OCI-LY1 (cell line): Measurements from ENCODE around the gene PRMT9.

ENCODE experiments used
- H2AFZ ChIP-seq: fragments of 200-600 bp; sonication (generic), shearing (Covaris generic); 2 replicates; pipeline ENCODE4 v1.6.0; 2014; ENCODE audit warnings: antibody characterized with exemption, mild to moderate bottlenecking, low read length
- H3F3A ChIP-seq: fragments of 200-600 bp; sonication (generic), shearing (Covaris generic); 2 replicates; pipeline ENCODE4 v1.6.0; 2014; ENCODE audit warnings: mild to moderate bottlenecking, antibody characterized with exemption, low read length, moderate library complexity; ENCODE audit not compliant: insufficient read depth
- H3K27ac ChIP-seq: fragments of 200-600 bp; sonication (generic); 2 replicates; pipeline ENCODE4 v1.5.1; 2014; ENCODE audit warnings: low read length, mixed run types, mild to moderate bottlenecking, low read depth; ENCODE audit not compliant: poor library complexity, severe bottlenecking
- H3K27me3 ChIP-seq: fragments of 200-600 bp; sonication (generic); 2 replicates; pipeline ENCODE4 v1.6.0; 2014; ENCODE audit warnings: antibody characterized with exemption, mild to moderate bottlenecking, low read length, moderate library complexity; ENCODE audit not compliant: insufficient read depth
- H3K36me3 ChIP-seq: fragments of 200-600 bp; sonication (generic); 2 replicates; pipeline ENCODE4 v1.6.1; 2014; ENCODE audit warnings: mild to moderate bottlenecking, antibody characterized with exemption, low read length, moderate library complexity, mixed read lengths; ENCODE audit not compliant: insufficient read depth
- H3K4me1 ChIP-seq: fragments of 200-600 bp; sonication (generic); 2 replicates; pipeline ENCODE4 v1.5.1; 2014; ENCODE audit warnings: mild to moderate bottlenecking, low read length, moderate library complexity; ENCODE audit not compliant: insufficient read depth, severe bottlenecking
- H3K4me2 ChIP-seq: fragments of 200-600 bp; sonication (generic), shearing (Covaris generic); 2 replicates; pipeline ENCODE4 v1.6.1; 2014; ENCODE audit warnings: low read length
- H3K4me3 ChIP-seq: fragments of 200-600 bp; sonication (generic); 2 replicates; pipeline ENCODE4 v1.5.1; 2014; ENCODE audit warnings: low read length, low read depth, mild to moderate bottlenecking, mixed read lengths; ENCODE audit not compliant: poor library complexity, severe bottlenecking
- H3K79me2 ChIP-seq: fragments of 200-600 bp; shearing (Covaris generic); 2 replicates; pipeline ENCODE4 v1.6.1; 2016; ENCODE audit warnings: mixed run types, low read length, mixed read lengths; ENCODE audit not compliant: insufficient read depth
- H3K9ac ChIP-seq: fragments of 200-600 bp; sonication (generic), shearing (Covaris generic); 2 replicates; pipeline ENCODE4 v1.6.1; 2014; ENCODE audit warnings: mild to moderate bottlenecking, low read length, mixed read lengths
- H3K9me2 ChIP-seq: fragments of 200-600 bp; sonication (generic), shearing (Covaris generic); 2 replicates; pipeline ENCODE4 v1.6.1; 2014; ENCODE audit warnings: low read depth, mild to moderate bottlenecking, low read length, mixed read lengths
- H3K9me3 ChIP-seq: fragments of 200-600 bp; shearing (Covaris generic); 2 replicates; pipeline ENCODE4 v1.6.1; 2014; ENCODE audit warnings: low read length, mixed read lengths
- H4K20me1 ChIP-seq: fragments of 200-600 bp; sonication (generic), shearing (Covaris generic); 2 replicates; pipeline ENCODE4 v1.6.0; 2016; ENCODE audit warnings: mild to moderate bottlenecking, low read length; ENCODE audit not compliant: insufficient read depth
- EZH2 ChIP-seq: fragments of 200-600 bp; sonication (generic), shearing (Covaris generic); IDR thresholded peaks from 2 replicates; pipeline ENCODE4 v1.8.0; 2017; ENCODE audit warnings: borderline replicate concordance, mixed run types, mild to moderate bottlenecking, antibody characterized with exemption, low read length, moderate library complexity, mixed read lengths
- TF ChIP-seq, protein P1 (sequence below): fragments of 200-600 bp; sonication (generic), shearing (Covaris generic); IDR thresholded peaks from 2 replicates; pipeline ENCODE4 v1.5.1; 2017; ENCODE audit warnings: mild to moderate bottlenecking, antibody characterized with exemption, low read length, moderate library complexity, mixed read lengths

Gene PRMT9

DNA sequence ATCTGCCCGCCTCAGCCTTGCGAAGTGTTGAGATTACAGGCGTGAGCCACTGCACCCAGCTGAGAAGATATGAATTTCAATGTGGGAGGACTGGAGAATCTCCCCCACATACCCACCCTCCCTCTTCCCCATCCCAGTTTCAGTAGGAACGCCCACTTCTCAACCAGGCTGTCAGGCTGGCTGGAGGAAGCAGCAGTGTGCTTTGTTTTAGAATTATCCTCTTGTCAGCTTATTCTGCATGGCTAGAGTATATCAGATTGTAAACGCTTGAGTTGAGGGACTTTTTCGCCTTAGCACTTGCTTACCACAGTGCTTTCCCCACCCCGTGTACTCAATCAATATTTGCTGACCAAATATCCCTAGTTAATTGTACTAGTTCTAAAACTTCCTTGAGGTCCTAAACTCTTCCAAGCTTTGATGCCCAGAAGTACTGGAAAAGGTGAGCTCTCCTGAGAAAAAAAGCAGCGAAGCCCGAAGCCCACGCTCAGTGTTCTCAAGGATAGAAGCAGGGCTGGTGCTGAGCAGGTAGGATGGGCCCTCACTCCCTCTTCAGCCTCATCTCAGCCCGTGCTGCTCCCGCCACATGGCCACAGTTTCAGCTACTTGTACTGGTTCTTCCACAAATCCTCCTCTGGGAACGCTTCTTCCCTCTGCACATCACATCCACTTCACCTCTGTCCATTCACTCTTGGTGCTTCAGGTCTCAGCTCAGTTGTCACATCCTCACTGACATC, 40.7 kb upstream of the PRMT9 start:
- Histone ChIP-seq H3K27me3 (no peaks in the 10 kb centered on the region; the same call in 1 of the 2 replicates), H3K9me2 (no peaks in the 10 kb centered on the region), H3K79me2 (no peaks in the 10 kb centered on the region), H2AFZ (no peak overlapping the region), H3K4me2 (no peak overlapping the region), H3K27ac (no peak overlapping the region), H3K36me3 (no peaks in the 10 kb centered on the region), H4K20me1 (no peaks in the 10 kb centered on the region), H3K9me3 (no peaks in the 10 kb centered on the region), H3K9ac (no peak overlapping the region), H3K4me3 (no peak overlapping the region), H3F3A (no peaks in the 10 kb centered on the region), H3K4me1 (no peaks in the 10 kb centered on the region)
- TF ChIP-seq EZH2, result no peak
- TF ChIP-seq, protein P1, sequence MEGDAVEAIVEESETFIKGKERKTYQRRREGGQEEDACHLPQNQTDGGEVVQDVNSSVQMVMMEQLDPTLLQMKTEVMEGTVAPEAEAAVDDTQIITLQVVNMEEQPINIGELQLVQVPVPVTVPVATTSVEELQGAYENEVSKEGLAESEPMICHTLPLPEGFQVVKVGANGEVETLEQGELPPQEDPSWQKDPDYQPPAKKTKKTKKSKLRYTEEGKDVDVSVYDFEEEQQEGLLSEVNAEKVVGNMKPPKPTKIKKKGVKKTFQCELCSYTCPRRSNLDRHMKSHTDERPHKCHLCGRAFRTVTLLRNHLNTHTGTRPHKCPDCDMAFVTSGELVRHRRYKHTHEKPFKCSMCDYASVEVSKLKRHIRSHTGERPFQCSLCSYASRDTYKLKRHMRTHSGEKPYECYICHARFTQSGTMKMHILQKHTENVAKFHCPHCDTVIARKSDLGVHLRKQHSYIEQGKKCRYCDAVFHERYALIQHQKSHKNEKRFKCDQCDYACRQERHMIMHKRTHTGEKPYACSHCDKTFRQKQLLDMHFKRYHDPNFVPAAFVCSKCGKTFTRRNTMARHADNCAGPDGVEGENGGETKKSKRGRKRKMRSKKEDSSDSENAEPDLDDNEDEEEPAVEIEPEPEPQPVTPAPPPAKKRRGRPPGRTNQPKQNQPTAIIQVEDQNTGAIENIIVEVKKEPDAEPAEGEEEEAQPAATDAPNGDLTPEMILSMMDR, result no peak

DNA sequence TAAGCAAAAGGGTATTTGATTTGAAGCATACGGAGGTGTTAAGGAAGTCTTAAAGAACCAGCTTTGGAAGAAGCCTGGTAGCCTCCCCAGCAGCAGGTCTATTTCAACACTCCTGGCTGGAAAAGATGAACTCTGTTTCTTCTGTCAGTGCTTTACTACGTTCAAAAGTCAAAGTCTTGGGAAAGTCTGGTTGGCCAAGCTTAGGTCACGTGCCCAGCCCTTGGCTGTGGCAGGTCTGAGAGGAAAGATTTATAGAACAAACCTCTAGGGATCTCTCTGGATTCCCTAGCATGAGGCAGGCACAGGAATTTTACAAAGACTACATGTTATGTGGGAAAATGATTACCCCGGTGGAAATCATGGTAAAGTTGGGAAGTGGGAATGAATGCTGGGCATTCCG, 39.4 kb upstream of the PRMT9 start:
- TF ChIP-seq EZH2, result no peak
- TF ChIP-seq, protein P1, result no peak
- Histone ChIP-seq H3K9me3 (no peaks in the 10 kb centered on the region), H3K36me3 (no peaks in the 10 kb centered on the region), H3K4me1 (no peaks in the 10 kb centered on the region), H3K4me3 (no peak overlapping the region), H3K79me2 (no peaks in the 10 kb centered on the region), H4K20me1 (no peaks in the 10 kb centered on the region), H3K27ac (no peak overlapping the region), H3K9ac (no peak overlapping the region), H3F3A (no peaks in the 10 kb centered on the region), H3K4me2 (no peak overlapping the region), H3K27me3 (no peaks in the 10 kb centered on the region; the same call in 1 of the 2 replicates), H3K9me2 (no peaks in the 10 kb centered on the region), H2AFZ (no peak overlapping the region)

DNA sequence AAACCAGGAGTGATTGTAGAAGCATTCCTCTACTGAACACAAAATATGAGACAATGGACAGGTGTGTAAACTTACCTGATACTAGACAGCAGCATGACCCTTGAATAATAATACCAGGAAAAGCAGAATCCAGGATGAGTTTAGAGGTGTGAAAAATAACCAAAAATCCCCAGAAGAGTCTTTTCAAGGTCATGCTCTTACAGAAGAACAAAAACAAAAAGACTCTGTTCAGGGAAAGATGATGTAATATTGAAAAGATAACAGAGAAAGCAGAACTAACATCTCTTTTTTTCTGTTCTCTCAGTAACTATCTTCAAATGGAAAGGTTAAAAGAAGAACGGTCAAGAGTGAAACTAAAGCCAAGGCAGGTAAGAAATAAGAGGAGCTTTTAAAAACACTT, 33.9 kb upstream of the PRMT9 start:
- H3F3A ChIP-seq, result no peaks in the 10 kb centered on the region
- H2AFZ ChIP-seq, result no peak overlapping the region
- no peak overlapping the region for H3K4me2 ChIP-seq
- H3K79me2 ChIP-seq, result no peaks in the 10 kb centered on the region
- no peak for TF ChIP-seq EZH2
- TF ChIP-seq, protein P1, result no peak
- no peak overlapping the region for H3K4me3 ChIP-seq
- no peak overlapping the region for H3K27ac ChIP-seq
- no peaks in the 10 kb centered on the region for H3K36me3 ChIP-seq
- no peaks in the 10 kb centered on the region for H3K4me1 ChIP-seq
- no peaks in the 10 kb centered on the region for H3K9me3 ChIP-seq
- H3K9ac ChIP-seq, result no peak overlapping the region
- no peaks in the 10 kb centered on the region for H3K27me3 ChIP-seq
- H4K20me1 ChIP-seq, result no peaks in the 10 kb centered on the region
- H3K9me2 ChIP-seq, result no peaks in the 10 kb centered on the region
